LNCaP clone FGC (cell line): ENCODE data around the gene MLLT3.

Source experiments
- DNase-seq: peaks from one replicate; pipeline ENCODE4 v3.0.0-alpha.2; 2011; ENCODE audit warnings: low read depth
- H3K4me3 ChIP-seq: 2 replicates; pipeline ENCODE4 v1.5.1; 2011; ENCODE audit warnings: mild to moderate bottlenecking, low read depth, low read length, control low read depth
- CTCF ChIP-seq: IDR thresholded peaks from 2 replicates; pipeline ENCODE4 v1.5.1; 2012; ENCODE audit warnings: mild to moderate bottlenecking; ENCODE audit not compliant: control insufficient read depth, insufficient read depth; ENCODE audit errors: extremely low read depth

MLLT3 gene

GRCh38 chr9:20305452-20305851, 316.8 kb downstream of the MLLT3 start:
- no peak for DNase-seq
- H3K4me3 ChIP-seq = no peak overlapping the region

GRCh38 chr9:20303996-20304395, 318.3 kb downstream of the MLLT3 start:
- DNase-seq = no peak
- no peak overlapping the region for H3K4me3 ChIP-seq
- TF ChIP-seq CTCF = no peak

More at GRCh38 chr9:20305452-20305851, 316.8 kb downstream of the MLLT3 start:
- no peak for TF ChIP-seq CTCF

- no peak for TF ChIP-seq CTCF
- no peak overlapping the region for H3K4me3 ChIP-seq
- no peak for DNase-seq
Observed at GRCh38 chr9:20303066-20303465, 319.2 kb downstream of the MLLT3 start.

GRCh38 chr9:20302197-20302596, 320.1 kb downstream of the MLLT3 start:
- no peak for DNase-seq
- TF ChIP-seq CTCF = no peak
- no peak overlapping the region for H3K4me3 ChIP-seq

GRCh38 chr9:20300430-20301115, 321.7 kb downstream of the MLLT3 start:
- no peak for DNase-seq
- TF ChIP-seq CTCF = no peak
- H3K4me3 ChIP-seq = no peak overlapping the region

GRCh38 chr9:20297646-20298084, 324.6 kb downstream of the MLLT3 start:
- no peak for DNase-seq
- TF ChIP-seq CTCF = no peak
- H3K4me3 ChIP-seq = no peak overlapping the region

GRCh38 chr9:20295555-20295954, 326.7 kb downstream of the MLLT3 start:
- no peak for DNase-seq
- no peak overlapping the region for H3K4me3 ChIP-seq
- TF ChIP-seq CTCF = no peak
